WTC11 (cell line): ENCODE results near the gene ZNF423. TPM values are rescaled to one million over a fixed set of nuclear protein-coding genes. Genes with fewer than 3 reads are reported as not detected.
A peak's percentile ranks its signal among the peaks of the same experiment; 100 is the strongest.

Experiments used
- ATAC-seq: fragments of 200-7000 bp; cut with Tn5 transposase; 2 replicates; pipeline ENCODE4 v1.10.0; 2021; ENCODE audit warnings: mild to moderate bottlenecking, moderate library complexity
- CTCF ChIA-PET: fragments of 300-600 bp; sonication (Branson Sonifier 250); formaldehyde crosslinking; loops from one replicate; lab custom pipeline; 2021; ENCODE audit warnings: antibody characterized with exemption; lab: Charles Lee
- POLR2A ChIA-PET: fragments of 350-600 bp; sonication (Branson Sonifier 250); formaldehyde crosslinking; loops from one replicate; lab custom pipeline; 2021; ENCODE audit warnings: antibody characterized with exemption; lab: Charles Lee
- DNase-seq: peaks from one replicate; pipeline ENCODE4 v3.0.0; 2021; ENCODE audit warnings: low spot score
- H3K27ac Mint-ChIP-seq: 2 replicates; pipeline ENCODE4 v1.8.0; 2021; ENCODE audit warnings: mixed read lengths
- H3K27me3 Mint-ChIP-seq: 2 replicates; pipeline ENCODE4 v1.8.0; 2021; ENCODE audit warnings: low read depth, mild to moderate bottlenecking, moderate library complexity, mixed read lengths
- H3K36me3 Mint-ChIP-seq: 2 replicates; pipeline ENCODE4 v1.8.0; 2021; ENCODE audit warnings: mixed read lengths
- H3K4me1 Mint-ChIP-seq: 2 replicates; pipeline ENCODE4 v1.8.0; 2022; ENCODE audit warnings: mixed read lengths
- H3K4me3 Mint-ChIP-seq: 2 replicates; pipeline ENCODE4 v1.8.0; 2021; ENCODE audit warnings: mild to moderate bottlenecking, moderate library complexity, mixed read lengths
- H3K9me3 Mint-ChIP-seq: 2 replicates; pipeline ENCODE4 v1.8.0; 2021; ENCODE audit warnings: mixed read lengths
- AR ChIP-seq: fragments of 250-450 bp; sonication (Bioruptor Pico); IDR thresholded peaks from 2 replicates; pipeline ENCODE4 v1.9.0; 2021; ENCODE audit warnings: mild to moderate bottlenecking
- CREB1 ChIP-seq: sonication (generic); formaldehyde crosslinking; IDR thresholded peaks from 2 replicates; pipeline ENCODE4 v1.8.0; 2023; ENCODE audit warnings: mild to moderate bottlenecking, missing genetic modification reagents
- E2F5 ChIP-seq: sonication (generic); formaldehyde crosslinking; IDR thresholded peaks from 2 replicates; pipeline ENCODE4 v1.8.1; 2022; ENCODE audit warnings: mild to moderate bottlenecking, moderate library complexity, missing genetic modification reagents
- ELF4 ChIP-seq: sonication (generic); formaldehyde crosslinking; IDR thresholded peaks from 2 replicates; pipeline ENCODE4 v1.8.1; 2022; ENCODE audit warnings: low read depth, mild to moderate bottlenecking, moderate library complexity, missing genetic modification reagents
- FOXJ3 ChIP-seq: sonication (generic); formaldehyde crosslinking; IDR thresholded peaks from 2 replicates; pipeline ENCODE4 v1.9.0; 2021; ENCODE audit warnings: missing genetic modification reagents, mild to moderate bottlenecking, borderline replicate concordance
- FOXP1 ChIP-seq: sonication (generic); formaldehyde crosslinking; IDR thresholded peaks from 2 replicates; pipeline ENCODE4 v1.8.0; 2022; ENCODE audit warnings: missing genetic modification reagents, mild to moderate bottlenecking, moderate library complexity, borderline replicate concordance
- GABPB1 ChIP-seq: sonication (generic); formaldehyde crosslinking; IDR thresholded peaks from 2 replicates; pipeline ENCODE4 v1.8.1; 2023; ENCODE audit warnings: mild to moderate bottlenecking, missing genetic modification reagents
- GTF2I ChIP-seq: fragments of 250-450 bp; sonication (Bioruptor Pico); conservative IDR thresholded peaks from 2 replicates; pipeline ENCODE4 v1.4.0; 2021; ENCODE audit warnings: mild to moderate bottlenecking
- IRF2 ChIP-seq: sonication (generic); formaldehyde crosslinking; IDR thresholded peaks from 2 replicates; pipeline ENCODE4 v1.8.0; 2022; ENCODE audit warnings: low read depth, missing genetic modification reagents, borderline replicate concordance
- KAT7 ChIP-seq: sonication (generic); formaldehyde crosslinking; IDR thresholded peaks from 2 replicates; pipeline ENCODE4 v1.8.1; 2023; ENCODE audit warnings: missing genetic modification reagents, mild to moderate bottlenecking, borderline replicate concordance
- NFYB ChIP-seq: sonication (generic); formaldehyde crosslinking; conservative IDR thresholded peaks from 2 replicates; pipeline ENCODE4 v1.8.0; 2022; ENCODE audit warnings: low read depth, missing genetic modification reagents
- NR3C1 ChIP-seq: sonication (generic); formaldehyde crosslinking; conservative IDR thresholded peaks from 2 replicates; pipeline ENCODE4 v1.8.1; 2023; ENCODE audit warnings: low read depth, mild to moderate bottlenecking, missing genetic modification reagents
- PRDM15 ChIP-seq: sonication (generic); formaldehyde crosslinking; IDR thresholded peaks from 2 replicates; pipeline ENCODE4 v1.8.0; 2022; ENCODE audit warnings: missing genetic modification reagents
- PRRX2 ChIP-seq: fragments of 250-450 bp; sonication (Bioruptor Pico); IDR thresholded peaks from 2 replicates; pipeline ENCODE4 v1.8.0; 2021; ENCODE audit warnings: mild to moderate bottlenecking
- SP1 ChIP-seq: sonication (generic); formaldehyde crosslinking; conservative IDR thresholded peaks from 2 replicates; pipeline ENCODE4 v1.8.1; 2022; ENCODE audit warnings: missing genetic modification reagents
- TP53 ChIP-seq: sonication (generic); formaldehyde crosslinking; IDR thresholded peaks from 2 replicates; pipeline ENCODE4 v1.8.1; 2023; ENCODE audit warnings: mild to moderate bottlenecking, missing genetic modification reagents
- ZBTB21 ChIP-seq: sonication (generic); formaldehyde crosslinking; IDR thresholded peaks from 2 replicates; pipeline ENCODE4 v1.8.1; 2023; ENCODE audit warnings: mild to moderate bottlenecking, missing genetic modification reagents, borderline replicate concordance
- ZNF219 ChIP-seq: sonication (generic); formaldehyde crosslinking; IDR thresholded peaks from 2 replicates; pipeline ENCODE4 v1.8.0; 2023; ENCODE audit warnings: missing genetic modification reagents, mild to moderate bottlenecking, borderline replicate concordance
- ZNF232 ChIP-seq: sonication (generic); formaldehyde crosslinking; IDR thresholded peaks from 2 replicates; pipeline ENCODE4 v1.8.0; 2022; ENCODE audit warnings: mild to moderate bottlenecking, missing genetic modification reagents
- ZNF425 ChIP-seq: fragments of 250-450 bp; sonication (Bioruptor Pico); conservative IDR thresholded peaks from 2 replicates; pipeline ENCODE4 v1.9.0; 2021; ENCODE audit warnings: mild to moderate bottlenecking
- total RNA-seq: library from RNA; stranded (reverse); gene quantifications from 3 replicates; pipeline ENCODE4 v1.2.3, GENCODE V29; 2021

Gene ZNF423
- total RNA-seq, 1 experiment from 2014 or later, result 38.8 TPM

- no peak for ATAC-seq
- Mint-ChIP-seq H3K9me3 (peaks cover 11% of the 10 kb centered on the region), H3K27me3 (no peaks in the 10 kb centered on the region), H3K4me3 (no peak overlapping the region), H3K4me1 (peaks cover 18% of the 10 kb centered on the region), H3K36me3 (no peaks in the 10 kb centered on the region), H3K27ac (no peak overlapping the region)
- DNase-seq, result no peak
- CTCF ChIA-PET, result interaction anchor here (1.0 to 2.1 kb wide), 3 partner anchors 10 to 26 kb away, joined by 3 to 14 read pairs (median 11); no protein-coding TSS in a partner anchor
- TF ChIP-seq ZNF232, result no peak
- TF ChIP-seq SP1 (CRISPR knock-in tag), result no peak
- TF ChIP-seq TP53 (CRISPR knock-in tag), result no peak
- no peak for TF ChIP-seq ZBTB21
- TF ChIP-seq GTF2I, result no peak
- POLR2A ChIA-PET, result no interaction called here
Measured at GRCh38 chr16:49566432-49566831, 289.5 kb downstream of the ZNF423 start.

GRCh38 chr16:49564496-49565229 lies 291.2 kb downstream of the ZNF423 start:
- ATAC-seq (peak; percentile 71), DNase-seq (no peak)
- Mint-ChIP-seq H3K4me3 (no peak overlapping the region), H3K36me3 (no peaks in the 10 kb centered on the region), H3K27ac (no peak overlapping the region), H3K9me3 (peaks cover 11% of the 10 kb centered on the region), H3K4me1 (peaks cover 18% of the 10 kb centered on the region), H3K27me3 (no peaks in the 10 kb centered on the region)
- ChIA-PET POLR2A (interaction anchor here (1.3 kb wide), 1 partner anchor 8 kb away, joined by 3 read pairs; no protein-coding TSS in a partner anchor), CTCF (interaction anchor here (0.8 to 1.8 kb wide), 7 partner anchors 8 to 293 kb away, joined by 3 to 17 read pairs (median 4); no protein-coding TSS in a partner anchor)
- no peak for TF ChIP-seq CREB1 (CRISPR knock-in tag)
- no peak for TF ChIP-seq GABPB1 (CRISPR knock-in tag)
- TF ChIP-seq NR3C1 (CRISPR knock-in tag), result no peak
- TF ChIP-seq FOXJ3 (CRISPR knock-in tag), result no peak
- TF ChIP-seq NFYB (CRISPR knock-in tag), result no peak
- TF ChIP-seq PRRX2, result no peak
- no peak for TF ChIP-seq KAT7 (CRISPR knock-in tag)
- TF ChIP-seq AR (CRISPR knock-in tag), result no peak
- TF ChIP-seq FOXP1 (CRISPR knock-in tag), result no peak
- no peak for TF ChIP-seq ZNF425 (CRISPR knock-in tag)
- no peak for TF ChIP-seq ELF4 (CRISPR knock-in tag)
- TF ChIP-seq GTF2I, result no peak
- TF ChIP-seq IRF2 (CRISPR knock-in tag), result no peak
- no peak for TF ChIP-seq ZNF219 (CRISPR knock-in tag)
- no peak for TF ChIP-seq E2F5 (CRISPR knock-in tag)
- no peak for TF ChIP-seq PRDM15 (CRISPR knock-in tag)
